Inflammatory macrophage (primary cell): ENCODE results near the gene AOPEP.

Experiments used
- DNase-seq, 2 donors: peaks; one replicate each; pipeline ENCODE4 v3.0.0-alpha.2; 2020 to 2022

Gene AOPEP

GRCh38 chr9:94870793-94871558 lies 144.5 kb downstream of the AOPEP start:
- no peak for DNase-seq

- DNase-seq = no peak
These were observed 145.8 kb downstream of the AOPEP start for GRCh38 chr9:94872083-94872833.

DNA sequence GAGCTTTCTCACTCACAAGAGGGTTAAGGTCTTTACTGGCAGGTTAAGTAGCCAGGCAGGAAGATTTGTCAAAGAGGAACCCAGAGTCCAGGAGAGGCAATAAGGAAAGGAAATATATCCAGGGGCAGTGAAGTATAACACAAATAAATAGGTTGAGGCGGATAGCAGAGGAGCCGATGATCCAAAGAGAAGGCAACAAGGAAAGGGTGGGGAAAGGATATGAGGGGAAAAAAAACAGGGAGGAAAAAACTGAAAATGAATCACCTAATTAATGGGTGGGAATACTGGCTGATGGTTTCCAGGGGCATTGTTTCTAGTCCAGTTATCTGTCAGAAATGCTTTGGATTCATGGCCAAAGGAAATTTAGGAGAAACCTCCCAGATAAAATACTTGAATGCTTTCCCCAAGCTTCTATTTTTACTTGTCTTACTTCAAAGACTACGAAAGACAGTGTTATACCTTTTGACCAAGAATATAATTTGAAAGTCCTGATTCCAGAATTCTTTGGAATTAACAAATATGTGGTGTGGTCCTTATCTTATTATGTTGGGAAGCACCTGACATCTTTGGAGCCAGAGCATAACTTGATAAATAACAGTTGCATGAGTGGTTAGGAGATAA lies 146.5 kb downstream of the AOPEP start:
- no peak for DNase-seq

- no peak for DNase-seq
These were observed 147.8 kb downstream of the AOPEP start for GRCh38 chr9:94874316-94874715.

- no peak for DNase-seq
These were observed 149.0 kb downstream of the AOPEP start for GRCh38 chr9:94875300-94876020.

DNA sequence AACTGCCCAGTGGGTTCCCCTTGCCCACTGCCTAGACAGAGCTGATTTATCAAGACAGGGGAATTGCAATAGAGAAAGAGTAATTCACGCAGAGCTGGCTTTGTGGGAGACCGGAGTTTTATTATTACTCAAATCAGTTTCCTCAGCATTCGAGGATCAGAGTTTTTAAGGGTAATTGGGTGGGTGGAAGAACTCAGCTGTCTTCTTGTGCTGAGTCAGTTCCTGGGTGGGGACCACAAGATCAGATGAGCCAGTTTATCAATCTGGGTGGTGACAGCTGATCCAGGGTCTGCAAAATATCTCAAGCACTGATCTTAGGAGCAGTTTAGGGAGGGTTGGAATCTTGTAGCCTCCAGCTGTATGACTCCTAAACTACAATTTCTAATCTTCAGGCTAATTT lies 152.3 kb downstream of the AOPEP start:
- peak; percentile 40 to 54 for DNase-seq

DNA sequence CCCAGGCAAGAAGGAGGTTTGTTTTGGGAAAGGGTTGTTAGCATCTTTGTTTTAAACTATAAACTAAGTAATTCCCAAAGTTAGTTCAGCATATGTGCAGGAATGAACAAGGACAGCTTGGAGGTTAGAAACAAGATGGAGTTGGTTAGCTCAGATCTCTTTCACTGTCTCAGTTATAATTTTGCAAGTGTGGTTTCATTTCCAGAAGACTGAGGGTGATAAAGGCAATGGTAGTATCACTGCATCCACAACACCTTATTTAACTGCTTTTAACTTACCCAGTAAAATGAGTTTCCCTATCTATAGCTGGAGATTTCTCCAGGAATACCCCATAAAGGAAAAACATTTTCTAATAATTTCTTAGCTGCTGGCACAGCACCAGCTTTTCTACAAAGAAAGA lies 152.7 kb downstream of the AOPEP start:
- no peak for DNase-seq

DNA sequence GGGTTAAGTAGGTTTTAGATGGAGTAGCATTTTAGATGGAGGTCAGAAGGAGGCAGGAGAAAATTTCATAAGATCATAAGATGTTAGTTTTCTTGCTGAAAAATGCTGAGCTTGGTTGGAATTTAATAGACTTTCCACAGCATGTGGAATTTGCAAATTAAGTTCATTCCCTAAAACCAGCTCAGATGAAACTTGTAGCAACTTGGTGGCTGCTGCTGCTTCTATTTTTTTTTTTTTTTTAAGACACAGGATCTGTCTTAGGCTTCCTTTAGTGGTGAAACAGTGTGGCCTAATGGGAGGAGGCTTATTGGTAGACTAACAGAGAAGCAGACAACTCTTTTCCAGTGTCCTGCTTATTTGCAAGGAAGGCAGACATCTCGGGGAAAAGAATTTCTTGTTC lies 154.5 kb downstream of the AOPEP start:
- no peak for DNase-seq

DNA sequence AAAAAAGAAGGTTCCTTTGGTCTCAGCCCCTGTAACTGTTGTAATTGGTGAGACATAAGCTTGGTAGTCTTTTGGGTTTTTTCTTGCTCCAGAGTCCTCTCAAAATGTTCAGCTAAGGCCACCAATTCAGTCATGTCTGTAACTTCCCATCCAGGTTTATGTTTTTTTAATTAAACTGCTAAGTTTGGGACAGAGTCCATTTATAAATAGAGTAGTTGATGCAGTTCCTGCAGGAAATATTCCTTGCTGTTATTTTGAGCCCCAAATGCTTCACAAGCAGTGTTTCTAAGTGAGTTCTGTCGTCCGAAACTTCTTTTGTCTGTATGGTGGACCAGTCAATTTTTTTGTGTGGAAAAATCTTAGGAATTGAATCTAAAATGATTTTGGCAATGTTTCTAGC lies 155.0 kb downstream of the AOPEP start:
- no peak for DNase-seq

GRCh38 chr9:94881940-94882339 lies 155.4 kb downstream of the AOPEP start:
- DNase-seq = peak; percentile 56 to 61

DNA sequence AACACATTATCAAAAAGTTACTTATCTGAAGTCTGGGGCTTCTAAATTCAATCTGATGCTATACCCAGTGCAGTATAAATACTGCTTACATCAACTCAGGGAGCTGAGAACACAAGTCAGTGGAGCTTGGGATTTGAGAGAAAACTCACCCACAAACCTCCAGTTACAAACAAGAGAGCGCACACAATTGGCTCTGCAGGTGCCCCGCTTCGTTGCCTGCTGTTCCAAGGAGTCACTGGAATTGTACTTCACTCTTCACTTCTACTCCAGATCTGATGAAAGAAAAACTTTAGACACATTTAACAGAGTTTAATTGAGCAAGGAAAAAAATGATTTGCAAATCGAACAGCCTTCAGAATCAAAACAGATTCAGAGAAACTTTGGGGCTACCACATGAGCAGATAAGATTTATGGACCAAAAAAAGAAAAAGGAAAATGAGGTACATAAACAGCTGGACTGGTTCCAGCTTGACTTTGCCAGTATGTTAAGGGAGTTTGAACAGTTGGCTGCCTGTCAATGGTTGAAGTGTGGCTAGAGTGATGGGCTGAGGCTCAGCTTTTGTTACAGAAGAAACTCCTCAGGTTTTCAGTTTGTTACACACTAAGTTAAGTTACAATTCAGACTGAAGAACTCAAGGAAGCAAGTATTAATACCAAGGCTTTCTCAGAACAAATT lies 156.6 kb downstream of the AOPEP start:
- no peak for DNase-seq

DNA sequence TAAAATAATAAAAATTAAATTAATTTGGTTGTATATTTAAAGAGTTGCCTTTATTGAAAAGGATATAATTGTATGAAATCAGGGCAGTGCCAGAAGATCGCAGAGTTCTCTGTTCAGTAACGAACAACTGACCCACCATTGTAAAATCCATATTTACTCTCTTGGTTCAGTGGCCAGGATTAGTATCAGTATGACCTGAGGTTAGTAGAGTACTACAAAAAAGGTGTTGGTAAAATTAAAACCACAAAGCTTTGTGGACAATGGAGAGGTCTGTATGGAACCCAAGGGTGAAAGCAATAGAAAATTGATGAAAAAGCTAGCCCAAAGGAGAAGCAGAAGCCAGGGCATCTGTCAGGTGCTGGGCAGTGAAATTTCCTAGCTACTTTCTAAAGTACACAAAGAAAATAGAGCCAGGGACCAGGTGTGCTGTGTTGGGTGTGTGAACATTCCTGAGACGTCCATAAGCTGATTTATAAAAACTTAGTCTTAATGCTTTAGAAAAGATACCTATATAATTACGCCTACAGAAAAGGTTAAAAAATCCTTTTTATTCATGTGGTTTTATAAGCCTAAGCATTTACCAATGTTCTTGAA lies 159.5 kb downstream of the AOPEP start:
- no peak for DNase-seq

DNA sequence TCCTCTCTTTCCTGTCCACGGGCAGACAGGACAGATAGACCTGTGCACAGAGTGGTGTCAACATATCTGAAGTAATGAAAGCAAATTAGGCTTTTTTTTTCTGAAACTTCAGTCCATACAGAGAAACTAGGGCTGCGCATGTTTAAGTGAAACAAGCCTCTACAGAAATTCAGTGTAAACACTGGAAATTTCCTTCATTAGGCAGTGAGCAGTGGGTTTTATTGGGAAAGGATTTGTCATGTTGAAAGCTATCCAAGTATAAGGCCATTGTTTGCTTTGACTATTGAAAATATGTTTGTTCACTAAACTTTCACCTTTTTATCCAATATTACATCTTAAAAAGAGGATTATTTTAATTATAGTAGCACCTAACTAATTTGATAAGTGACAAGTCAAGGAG lies 161.2 kb downstream of the AOPEP start:
- DNase-seq = no peak

DNA sequence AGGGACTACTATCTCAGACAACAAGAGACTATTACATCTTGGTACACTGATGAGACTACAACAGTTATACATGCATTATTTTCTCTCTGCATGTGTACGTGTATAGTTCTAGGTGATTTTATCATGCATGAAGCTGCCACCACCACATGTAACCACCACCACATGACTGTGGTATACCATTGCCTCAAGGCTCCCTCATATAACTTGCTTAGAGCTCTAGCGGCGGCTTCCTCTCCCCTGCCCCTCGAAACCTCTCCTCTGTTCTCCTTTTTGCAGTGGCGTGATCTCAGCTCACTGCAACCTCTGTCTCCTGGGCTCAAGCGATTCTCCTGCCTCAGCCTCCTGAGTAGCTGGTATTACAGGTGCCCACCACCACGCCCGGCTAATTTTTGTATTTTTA lies 162.3 kb downstream of the AOPEP start:
- DNase-seq = no peak

DNA sequence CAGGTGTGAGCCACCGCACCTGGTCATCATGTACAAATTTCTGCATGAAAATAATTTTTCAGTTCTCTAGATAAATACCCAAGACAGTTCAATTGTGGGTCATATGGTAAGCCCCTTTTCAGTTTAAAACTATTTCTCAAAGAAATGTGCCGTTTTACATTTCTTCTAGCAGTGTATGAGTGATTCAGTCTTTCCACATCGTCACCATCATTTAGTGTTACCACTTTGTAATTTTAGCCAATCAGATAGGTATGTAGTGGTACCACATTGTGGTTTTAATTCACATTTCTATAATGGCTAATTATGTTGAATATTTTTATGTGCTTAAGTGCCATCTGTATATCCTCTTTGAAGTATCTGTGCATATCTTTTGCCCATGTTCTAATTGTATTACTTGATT lies 163.1 kb downstream of the AOPEP start:
- DNase-seq = no peak

DNA sequence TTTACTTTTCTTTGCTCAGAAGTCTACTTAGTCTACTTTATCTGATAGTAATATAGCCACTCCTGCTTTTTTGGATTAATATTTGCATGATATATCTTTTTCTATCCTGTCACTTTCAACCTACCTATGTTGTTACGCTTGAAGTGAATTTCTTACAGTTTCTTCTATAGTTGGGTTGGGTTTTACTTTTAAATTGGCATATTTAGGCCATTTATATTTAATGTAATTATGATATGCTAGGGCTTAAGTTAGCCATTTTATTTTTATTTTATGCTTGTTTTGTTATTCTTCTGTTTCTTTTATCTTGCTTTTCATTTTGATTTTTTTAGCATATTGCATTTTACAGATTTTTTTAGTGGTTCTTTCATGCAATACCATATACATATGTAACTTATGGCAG lies 164.7 kb downstream of the AOPEP start:
- DNase-seq = no peak

- DNase-seq = no peak
These were observed 166.2 kb downstream of the AOPEP start for GRCh38 chr9:94892675-94893074.

DNA sequence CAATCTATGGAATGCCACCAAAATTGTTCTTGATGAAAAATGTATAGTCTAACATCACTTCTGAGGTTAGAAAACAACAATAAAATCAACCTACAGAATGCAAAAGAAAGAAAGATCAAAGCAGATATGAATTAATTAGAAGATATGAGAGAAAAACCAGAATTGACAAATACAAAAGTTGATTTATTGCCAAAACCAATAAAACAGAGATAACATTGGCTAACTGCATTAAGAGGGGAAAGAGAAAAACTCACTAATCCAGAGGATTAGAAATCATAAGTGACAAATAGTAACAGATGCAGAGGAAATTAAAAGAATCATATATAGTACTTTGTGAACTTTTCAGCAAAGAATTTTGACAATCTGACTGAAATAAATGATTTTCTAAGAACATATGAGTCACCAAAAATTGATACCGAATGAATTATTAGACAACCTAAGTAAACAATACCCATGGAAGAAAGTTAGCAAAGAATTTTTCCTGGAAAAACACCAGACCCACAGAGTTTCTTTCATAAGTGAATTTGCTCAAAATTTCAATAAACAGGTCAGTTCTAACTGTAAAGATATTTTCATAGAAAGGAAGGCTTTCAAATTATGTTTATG lies 167.7 kb downstream of the AOPEP start:
- no peak for DNase-seq

DNA sequence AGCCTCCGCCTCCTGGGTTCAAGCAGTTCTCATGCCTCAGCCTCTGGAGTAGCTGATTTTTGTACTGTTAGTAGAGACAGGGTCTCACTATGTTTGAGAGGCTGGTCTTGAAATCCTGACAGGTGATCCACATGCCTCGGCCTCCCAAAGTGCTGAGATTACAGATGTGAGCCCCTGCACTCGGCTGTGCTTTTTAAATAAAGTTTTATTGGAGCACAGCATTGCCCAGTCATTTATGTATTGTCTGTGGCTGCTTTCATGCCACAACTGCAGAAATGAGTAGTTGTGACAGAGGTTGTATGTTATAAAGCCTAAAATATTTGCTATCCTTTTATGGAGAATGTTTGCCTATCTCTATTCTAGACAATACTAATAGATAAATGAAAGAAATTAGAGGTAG lies 169.2 kb downstream of the AOPEP start:
- DNase-seq = no peak

GRCh38 chr9:94896512-94896911 lies 170.0 kb downstream of the AOPEP start:
- DNase-seq = no peak

DNA sequence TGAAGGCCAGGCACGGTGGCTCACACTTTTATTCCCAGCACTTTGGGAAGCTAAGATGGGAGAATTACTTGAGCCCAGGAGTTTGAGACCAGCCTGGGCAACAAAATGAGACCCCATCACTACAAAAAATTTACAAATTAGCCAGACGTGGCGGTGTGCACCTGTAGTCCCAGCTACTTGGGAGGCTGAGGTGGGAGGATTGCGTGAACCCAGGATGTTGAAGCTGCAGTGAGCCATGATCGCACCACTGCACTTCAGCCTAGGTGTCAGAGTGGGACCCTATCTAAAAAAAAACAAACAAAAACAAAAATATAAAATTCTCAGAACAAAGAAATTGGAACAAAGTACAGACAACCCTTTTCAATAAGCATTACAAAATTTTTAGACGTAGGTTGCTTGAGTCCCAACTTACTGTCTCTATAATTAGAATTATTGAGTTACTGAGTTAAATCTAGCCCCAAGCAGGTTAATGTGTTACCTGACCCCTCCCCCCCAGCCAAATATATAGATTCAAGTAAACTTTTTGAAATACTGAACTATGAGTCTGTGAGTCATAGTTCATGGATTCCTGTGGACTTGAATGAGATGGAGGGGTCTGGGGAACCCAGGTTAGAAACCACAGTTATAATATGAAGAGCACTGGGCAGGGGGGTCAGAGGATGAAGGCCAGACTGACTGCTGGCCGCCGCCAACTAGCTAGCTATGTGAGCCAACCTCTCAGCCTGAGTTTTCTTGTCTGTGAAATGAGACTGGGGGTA lies 173.1 kb downstream of the AOPEP start:
- DNase-seq = no peak
